GM13977 (cell line): ENCODE data around the gene CISTR.

Experiments
- DNase-seq: peaks from one replicate; pipeline ENCODE4 v3.0.0; 2012; ENCODE audit warnings: low spot score
- in situ Hi-C: fragments of 300-500 bp; cut with MboI; formaldehyde crosslinking; loops from one replicate; pipeline ENCODE4 v1.12.0; 2022; ENCODE audit warnings: low sequenced_read_pairs, low pct_unique_long_range_greater_than_20kb, mixed read lengths, inconsistent platforms; ENCODE audit not compliant: unreplicated experiment
- TF ChIP-seq, protein P1 (sequence below): IDR thresholded peaks from 2 replicates; pipeline ENCODE4 v1.5.1; 2012; ENCODE audit warnings: mild to moderate bottlenecking, control low read depth; ENCODE audit not compliant: insufficient read depth; ENCODE audit errors: extremely low read depth, missing control alignments

The CISTR gene

DNA sequence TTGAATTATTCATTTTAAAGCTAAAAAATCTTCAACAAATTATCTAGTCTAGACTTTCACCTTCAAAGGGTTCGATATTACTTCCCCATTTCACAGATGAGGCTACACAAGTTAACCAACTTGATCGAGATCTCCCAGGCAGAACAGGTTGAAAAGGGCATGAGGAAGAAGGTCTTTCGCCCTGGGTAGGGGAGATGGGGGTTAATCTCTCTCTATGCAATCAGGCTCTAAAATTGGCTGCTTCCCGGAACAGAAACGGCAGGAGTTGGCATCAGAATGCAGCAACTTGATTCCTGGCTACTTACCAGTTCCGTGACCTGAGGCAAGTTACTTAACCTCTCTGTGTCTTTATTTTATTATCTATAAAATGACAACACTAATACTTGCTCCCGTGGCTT, 2.4 kb upstream of the CISTR start:
- DNase-seq: no peak
- in situ Hi-C loops: no loop called here
- TF ChIP-seq, protein P1, sequence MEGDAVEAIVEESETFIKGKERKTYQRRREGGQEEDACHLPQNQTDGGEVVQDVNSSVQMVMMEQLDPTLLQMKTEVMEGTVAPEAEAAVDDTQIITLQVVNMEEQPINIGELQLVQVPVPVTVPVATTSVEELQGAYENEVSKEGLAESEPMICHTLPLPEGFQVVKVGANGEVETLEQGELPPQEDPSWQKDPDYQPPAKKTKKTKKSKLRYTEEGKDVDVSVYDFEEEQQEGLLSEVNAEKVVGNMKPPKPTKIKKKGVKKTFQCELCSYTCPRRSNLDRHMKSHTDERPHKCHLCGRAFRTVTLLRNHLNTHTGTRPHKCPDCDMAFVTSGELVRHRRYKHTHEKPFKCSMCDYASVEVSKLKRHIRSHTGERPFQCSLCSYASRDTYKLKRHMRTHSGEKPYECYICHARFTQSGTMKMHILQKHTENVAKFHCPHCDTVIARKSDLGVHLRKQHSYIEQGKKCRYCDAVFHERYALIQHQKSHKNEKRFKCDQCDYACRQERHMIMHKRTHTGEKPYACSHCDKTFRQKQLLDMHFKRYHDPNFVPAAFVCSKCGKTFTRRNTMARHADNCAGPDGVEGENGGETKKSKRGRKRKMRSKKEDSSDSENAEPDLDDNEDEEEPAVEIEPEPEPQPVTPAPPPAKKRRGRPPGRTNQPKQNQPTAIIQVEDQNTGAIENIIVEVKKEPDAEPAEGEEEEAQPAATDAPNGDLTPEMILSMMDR: no peak

DNA sequence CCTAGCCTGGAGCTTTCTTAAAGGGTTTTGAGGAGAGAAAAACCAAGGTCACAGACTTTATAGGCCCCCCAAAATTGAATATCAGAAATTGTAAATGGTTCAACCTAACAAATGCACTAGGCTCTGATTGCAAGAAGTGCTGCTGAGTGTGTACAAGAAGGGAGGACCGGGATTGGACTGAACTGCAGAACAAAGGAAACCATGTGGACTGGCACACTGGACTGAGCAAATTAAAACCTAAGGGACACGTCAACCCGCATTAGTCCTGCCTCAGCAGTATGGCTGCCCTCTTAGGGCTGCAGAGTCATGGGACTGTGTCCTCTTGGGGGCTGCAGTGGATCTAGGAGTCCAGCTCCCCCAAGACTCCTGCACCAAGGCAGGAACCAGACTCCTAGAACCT, 842 bp upstream of the CISTR start:
- TF ChIP-seq, protein P1: no peak
- no peak for DNase-seq
- in situ Hi-C loops: no loop called here

DNA sequence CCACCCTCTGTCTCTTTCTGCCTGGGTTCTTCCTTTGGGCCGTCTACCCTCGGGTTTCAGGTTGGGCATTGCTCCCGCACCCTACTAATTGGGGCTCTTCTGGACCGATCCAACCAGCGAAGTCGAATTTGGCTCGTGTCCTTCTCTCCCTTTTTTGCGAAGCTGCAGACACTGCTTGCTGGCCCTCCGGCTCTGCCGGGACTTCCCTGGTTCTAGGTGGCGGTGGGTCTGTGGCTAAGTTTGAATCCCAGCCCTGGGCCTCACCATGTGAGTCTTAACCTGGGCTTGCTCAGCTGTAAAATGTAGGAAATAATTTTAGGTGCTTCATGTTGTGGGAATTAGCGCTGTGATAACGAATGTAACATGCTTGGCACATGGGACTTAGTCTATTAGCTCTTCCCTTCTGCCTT, 418 bp upstream of the CISTR start:
- DNase-seq: no peak
- TF ChIP-seq, protein P1: no peak
- in situ Hi-C loops: no loop called here

DNA sequence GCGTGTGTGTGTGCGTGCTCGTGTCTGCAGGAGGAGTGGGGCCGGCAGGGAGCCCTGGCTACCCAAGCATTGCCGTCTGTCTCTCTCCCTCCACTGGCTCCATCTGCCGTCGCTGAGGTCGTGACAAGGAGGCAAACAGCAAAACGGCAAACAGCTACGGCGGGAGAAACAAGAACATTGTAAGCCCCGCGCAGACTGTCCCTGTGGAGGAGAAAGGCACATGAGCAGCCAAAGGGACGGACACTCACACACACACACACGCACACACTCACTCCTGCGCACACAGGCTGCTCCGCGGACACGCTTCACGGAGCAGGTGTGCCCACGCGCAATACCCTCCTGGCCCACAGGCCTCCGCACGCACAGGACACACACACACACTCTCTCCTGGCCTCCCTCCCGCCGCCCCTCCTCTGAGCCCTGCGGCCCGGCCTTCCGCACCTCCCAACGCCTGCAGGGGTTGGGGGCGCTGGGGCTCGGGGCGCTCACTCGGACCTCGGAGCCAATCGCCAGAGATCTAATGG, 905 bp downstream of the CISTR start:
- in situ Hi-C loops: no loop called here
- TF ChIP-seq, protein P1: no peak
- DNase-seq: peak; percentile 62

DNA sequence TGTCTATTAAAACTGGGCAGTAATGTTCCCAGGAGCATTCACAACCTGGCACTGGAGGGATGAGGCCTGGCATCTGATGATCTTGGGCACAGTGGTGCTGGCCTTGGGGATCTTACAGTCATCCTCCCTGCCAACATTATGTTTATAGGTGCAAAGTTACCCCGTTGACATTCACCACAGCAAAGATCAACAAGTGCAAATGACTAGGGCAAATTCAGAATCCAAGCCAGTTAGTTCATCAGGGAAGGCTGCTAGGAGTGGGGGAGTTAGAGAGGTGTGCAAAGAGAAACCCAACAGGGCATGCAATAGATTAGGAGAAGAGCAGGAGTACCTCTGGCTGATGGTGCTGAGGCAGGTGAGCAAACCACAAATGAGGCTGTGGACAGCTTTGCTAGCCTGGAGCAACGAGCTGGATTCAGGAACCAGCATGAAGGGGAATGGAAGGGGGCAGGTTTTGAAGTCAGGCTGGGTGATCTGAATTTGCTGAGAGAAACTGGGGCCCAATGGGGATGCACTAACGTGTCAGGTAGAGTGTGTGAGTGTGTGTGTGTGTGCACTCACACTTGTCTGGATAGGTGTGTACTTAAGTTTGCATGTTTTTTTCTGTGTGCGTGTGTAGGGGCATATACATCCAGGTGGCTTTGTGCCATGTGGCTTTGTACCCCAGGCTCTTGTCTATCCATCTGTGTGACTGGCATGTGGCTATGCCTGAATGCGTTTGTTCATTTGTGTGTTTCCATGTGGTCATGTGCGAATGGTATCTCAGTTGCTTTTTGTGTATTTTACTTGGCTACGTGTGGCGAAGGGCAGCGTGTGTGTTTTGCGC, 1.6 kb downstream of the CISTR start:
- in situ Hi-C loops: no loop called here
- DNase-seq: no peak
- TF ChIP-seq, protein P1: no peak

DNA sequence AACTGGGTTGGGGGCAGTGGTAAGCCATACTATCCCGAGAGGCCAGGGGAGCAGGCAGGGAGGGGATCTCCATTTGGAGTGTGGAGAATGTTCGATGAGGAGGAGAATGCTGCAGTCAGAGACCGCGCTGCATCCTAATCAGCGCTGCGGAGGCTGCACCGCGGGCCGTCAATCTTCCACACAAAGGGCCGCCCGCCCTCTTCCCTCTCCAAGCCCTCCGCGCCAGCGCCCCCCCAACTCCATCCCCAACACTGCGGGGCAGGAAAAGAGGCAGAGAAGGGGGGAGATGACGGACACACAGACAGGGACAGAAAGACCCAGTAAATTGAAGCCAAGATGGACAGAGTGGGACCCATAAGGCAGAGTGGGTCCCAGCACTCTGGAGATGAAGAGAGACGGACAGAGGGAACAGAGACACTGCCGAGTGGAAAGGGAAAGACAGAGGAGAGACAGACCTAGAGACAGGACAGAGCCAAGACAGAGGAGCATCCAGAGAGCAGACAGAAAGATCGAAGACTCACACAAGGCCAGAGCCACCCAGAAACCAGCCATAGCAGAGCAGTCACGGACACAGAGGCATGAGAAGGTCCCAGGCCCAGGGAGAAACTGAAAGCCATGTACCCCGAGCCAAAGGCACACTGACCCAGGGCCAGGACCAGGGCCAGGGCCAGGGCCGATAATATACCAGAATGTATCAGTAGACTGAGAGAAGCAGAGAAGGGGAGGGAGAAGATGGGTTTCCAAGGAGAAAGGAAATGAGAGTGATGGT, 3.5 kb downstream of the CISTR start:
- DNase-seq: no peak
- TF ChIP-seq, protein P1: no peak

More for the DNA sequence above, 3.5 kb downstream of the CISTR start:
- in situ Hi-C loops: no loop called here
